HCT116 (cell line): Measurements from ENCODE around the gene SMARCB1. TPM values are rescaled to one million over a fixed set of nuclear protein-coding genes. Genes with fewer than 3 reads are reported as not detected.

ENCODE experiments used
- ATAC-seq: fragments of 200-7000 bp; cut with Tn5 transposase; 2 replicates; pipeline ENCODE4 v1.9.1; 2020; ENCODE audit warnings: mild to moderate bottlenecking, moderate library complexity
- BruUV-seq: library from RNA; stranded (reverse); fragments of 400-500 nt; replicated peaks from 2 replicates; lab custom pipeline; 2021; lab: Mats Ljungman, UMichigan
- CTCF ChIA-PET: fragments of 300-600 bp; sonication (Branson Sonifier 250); formaldehyde crosslinking; loops from one replicate; lab custom pipeline; 2021; ENCODE audit warnings: antibody characterized with exemption; lab: Charles Lee
- POLR2A ChIA-PET: fragments of 300-600, 350-600 bp; sonication (Branson Sonifier 250); formaldehyde crosslinking; loops from one replicate; lab custom pipeline; 2021; ENCODE audit warnings: antibody characterized with exemption; lab: Charles Lee
- RAD21 ChIA-PET, 2 experiments: fragments of 300-600 bp; sonication (Branson Sonifier 250); formaldehyde crosslinking; loops; one replicate each; lab custom pipeline; 2023; ENCODE audit warnings: low total read pairs in 2 of 2; ENCODE audit not compliant: uncharacterized antibody in 2 of 2, unreplicated experiment in 2 of 2, low non-redundant PET in 1 of 2; lab: Charles Lee
- DNase-seq: peaks from one replicate; pipeline ENCODE4 v3.0.0-alpha.2; 2010; ENCODE audit warnings: low read depth, low spot score
- H2AFZ ChIP-seq: fragments of 200-600 bp; shearing (Covaris generic), sonication (generic); 2 replicates; pipeline ENCODE4 v1.6.1; 2017; ENCODE audit warnings: low read depth, mixed run types, mixed read lengths, antibody characterized with exemption, low read length; ENCODE audit not compliant: poor library complexity, severe bottlenecking
- H3K27ac ChIP-seq: 2 replicates; pipeline ENCODE4 v1.5.1; 2012; ENCODE audit warnings: low read depth, low read length
- H3K27me3 ChIP-seq: fragments of 200-600 bp; sonication (generic); 2 replicates; pipeline ENCODE4 v1.6.1; 2016; ENCODE audit warnings: mixed run types, low read length, mixed read lengths; ENCODE audit not compliant: insufficient read depth
- H3K36me3 ChIP-seq, 2 experiments: fragments of 200-500 bp in 1 of 2; fragments of 200-600 bp in 1 of 2; sonication (Bioruptor generic) in 1 of 2; sonication (generic) in 1 of 2; 2 replicates each; pipeline versions ENCODE4 v1.5.1 to v1.6.1; 2014 to 2016; ENCODE audit warnings: low read length in 2 of 2, inconsistent platforms in 1 of 2, mixed read lengths in 1 of 2, mixed run types in 1 of 2; ENCODE audit not compliant: insufficient read depth in 2 of 2, control insufficient read depth in 1 of 2
- H3K4me1 ChIP-seq, 2 experiments: fragments of 200-600 bp in 1 of 2; sonication (generic) in 1 of 2; 2 replicates each; pipeline versions ENCODE4 v1.5.1 to v1.6.1; 2012 to 2017; ENCODE audit warnings: low read length in 2 of 2, inconsistent platforms in 1 of 2, mild to moderate bottlenecking in 1 of 2, mixed read lengths in 1 of 2, mixed run types in 1 of 2, moderate library complexity in 1 of 2; ENCODE audit not compliant: insufficient read depth in 2 of 2, control insufficient read depth in 1 of 2
- H3K4me2 ChIP-seq: fragments of 200-600 bp; sonication (generic); 2 replicates; pipeline ENCODE4 v1.6.1; 2017; ENCODE audit warnings: mixed run types, low read length, mixed read lengths
- H3K4me3 ChIP-seq, 2 experiments: fragments of 200-600 bp in 1 of 2; sonication (generic) in 1 of 2; replicated peaks in 1 of 2; 2 replicates each; pipeline ENCODE4 v1.5.1; 2011 to 2016; ENCODE audit warnings: low read length in 2 of 2, control low read depth in 1 of 2, low read depth in 1 of 2, mild to moderate bottlenecking in 1 of 2, mixed read lengths in 1 of 2, mixed run types in 1 of 2
- H3K79me2 ChIP-seq: fragments of 200-600 bp; sonication (generic); 2 replicates; pipeline ENCODE4 v1.6.1; 2017; ENCODE audit warnings: mild to moderate bottlenecking, mixed run types, low read length, moderate library complexity, mixed read lengths; ENCODE audit not compliant: insufficient read depth
- H3K9ac ChIP-seq: fragments of 200-600 bp; sonication (generic); 2 replicates; pipeline ENCODE4 v1.6.1; 2016; ENCODE audit warnings: low read length, mixed read lengths
- H3K9me2 ChIP-seq: fragments of 200-600 bp; sonication (generic), shearing (Covaris generic); 2 replicates; pipeline ENCODE4 v1.6.1; 2017; ENCODE audit warnings: mixed run types, mild to moderate bottlenecking, moderate library complexity; ENCODE audit not compliant: insufficient read depth
- H3K9me3 ChIP-seq, 2 experiments: fragments of 200-500 bp in 1 of 2; fragments of 200-600 bp in 1 of 2; sonication (Bioruptor generic) in 1 of 2; sonication (generic) in 1 of 2; 2 replicates each; pipeline ENCODE4 v1.6.1; 2014 to 2017; ENCODE audit warnings: low read length in 2 of 2, mixed read lengths in 2 of 2, inconsistent platforms in 1 of 2, low read depth in 1 of 2, mild to moderate bottlenecking in 1 of 2, mixed run types in 1 of 2, moderate library complexity in 1 of 2; ENCODE audit not compliant: control insufficient read depth in 1 of 2, insufficient read depth in 1 of 2
- H4K20me1 ChIP-seq: fragments of 200-600 bp; sonication (generic), shearing (Covaris generic); 2 replicates; pipeline ENCODE4 v1.6.1; 2017; ENCODE audit warnings: mixed run types, mild to moderate bottlenecking, moderate library complexity; ENCODE audit not compliant: insufficient read depth
- EGR1 ChIP-seq: IDR thresholded peaks from 2 replicates; pipeline ENCODE4 v1.6.1; 2012; ENCODE audit warnings: low read depth
- ELF1 ChIP-seq: IDR thresholded peaks from 2 replicates; pipeline ENCODE4 v1.6.1; 2012; ENCODE audit warnings: low read depth, borderline replicate concordance
- EZH2 ChIP-seq: fragments of 200-600 bp; sonication (generic); IDR thresholded peaks from 2 replicates; pipeline ENCODE4 v1.6.1; 2017; ENCODE audit warnings: antibody characterized with exemption, mixed run types
- FOSL1 ChIP-seq: IDR thresholded peaks from 2 replicates; pipeline ENCODE4 v1.6.1; 2012; ENCODE audit warnings: low read depth
- POLR2AphosphoS5 ChIP-seq: IDR thresholded peaks from 2 replicates; pipeline ENCODE4 v1.6.1; 2011; ENCODE audit warnings: mild to moderate bottlenecking, low read depth, low read length, moderate library complexity
- RAD21 ChIP-seq: IDR thresholded peaks from 2 replicates; pipeline ENCODE4 v1.6.1; 2012; ENCODE audit warnings: low read depth, mild to moderate bottlenecking
- SP1 ChIP-seq: IDR thresholded peaks from 2 replicates; pipeline ENCODE4 v1.6.1; 2012; ENCODE audit warnings: low read depth
- SRF ChIP-seq: IDR thresholded peaks from 2 replicates; pipeline ENCODE4 v1.6.1; 2012; ENCODE audit warnings: low read depth
- ZNF274 ChIP-seq: fragments of 200-500 bp; sonication (Bioruptor generic); IDR thresholded peaks from 2 replicates; pipeline ENCODE4 v1.6.1; 2014; ENCODE audit warnings: mild to moderate bottlenecking, low read depth, low read length, inconsistent platforms
- intact Hi-C: fragments of 100-400 bp; cut with micrococcal nuclease; formaldehyde crosslinking; loops from 2 replicates; pipeline ENCODE4 v1.10.0; 2022
- total RNA-seq: library from RNA; stranded (reverse); gene quantifications from one replicate; pipeline ENCODE4 v1.2.1, GENCODE V29; 2021; ENCODE audit not compliant: unreplicated experiment
- TF ChIP-seq, protein P1 (sequence below): IDR thresholded peaks from 2 replicates; pipeline ENCODE4 v1.6.1; 2011; ENCODE audit warnings: mild to moderate bottlenecking, low read length, moderate library complexity; ENCODE audit not compliant: insufficient replicate concordance; ENCODE audit errors: extremely low read depth
- TF ChIP-seq, protein P2 (sequence below), 3 experiments: fragments of 200-600 bp in 1 of 3; sonication (generic) in 1 of 3; IDR thresholded peaks in 2 of 3; conservative IDR thresholded peaks in 1 of 3; 2 replicates each; pipeline ENCODE4 v1.5.1; 2012 to 2017; ENCODE audit warnings: low read depth in 2 of 3, low read length in 2 of 3, antibody characterized with exemption in 1 of 3, borderline replicate concordance in 1 of 3, control low read depth in 1 of 3, mild to moderate bottlenecking in 1 of 3, mixed read lengths in 1 of 3, mixed run types in 1 of 3, moderate library complexity in 1 of 3; ENCODE audit not compliant: insufficient read depth in 1 of 3
- TF ChIP-seq, protein P3 (sequence below): IDR thresholded peaks from 2 replicates; pipeline ENCODE4 v1.6.1; 2012; ENCODE audit warnings: low read depth
- TF ChIP-seq, protein P4 (sequence below): IDR thresholded peaks from 2 replicates; pipeline ENCODE4 v1.6.1; 2012

Gene SMARCB1
- total RNA-seq, 1 experiment from 2014 or later, result 101 TPM

DNA sequence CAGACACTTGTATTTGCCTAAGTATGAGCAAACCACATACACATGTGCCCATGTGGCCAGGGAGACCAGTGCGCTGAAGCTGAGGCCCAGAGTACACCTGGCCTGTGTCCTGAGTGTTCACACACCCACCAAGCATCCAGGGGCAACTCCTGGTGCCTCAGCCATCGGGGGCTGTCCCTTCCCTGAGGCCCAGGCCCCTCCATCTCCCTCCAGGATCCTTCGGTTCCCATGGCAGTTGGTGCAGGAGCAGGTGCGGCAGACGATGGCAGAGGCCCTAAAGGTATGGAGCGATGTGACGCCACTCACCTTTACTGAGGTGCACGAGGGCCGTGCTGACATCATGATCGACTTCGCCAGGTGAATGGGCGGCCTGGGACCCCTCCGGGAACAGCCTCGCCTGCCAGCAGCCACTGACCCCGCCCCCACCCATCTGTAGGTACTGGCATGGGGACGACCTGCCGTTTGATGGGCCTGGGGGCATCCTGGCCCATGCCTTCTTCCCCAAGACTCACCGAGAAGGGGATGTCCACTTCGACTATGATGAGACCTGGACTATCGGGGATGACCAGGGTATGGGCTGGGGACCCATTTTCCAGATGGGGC, 6.5 kb upstream of the SMARCB1 start:
- no peak overlapping the region for H2AFZ ChIP-seq
- intact Hi-C loops, result no loop called here
- H3K4me3 ChIP-seq, result no peak overlapping the region
- H3K9me3 ChIP-seq, result no peaks in the 10 kb centered on the region
- no peak for DNase-seq
- no peak overlapping the region for H3K27ac ChIP-seq
- RAD21 ChIA-PET, result no interaction called here
- H3K9ac ChIP-seq, result no peak overlapping the region
- no peaks in the 10 kb centered on the region for H3K36me3 ChIP-seq
- CTCF ChIA-PET, result no interaction called here
- TF ChIP-seq, protein P1, sequence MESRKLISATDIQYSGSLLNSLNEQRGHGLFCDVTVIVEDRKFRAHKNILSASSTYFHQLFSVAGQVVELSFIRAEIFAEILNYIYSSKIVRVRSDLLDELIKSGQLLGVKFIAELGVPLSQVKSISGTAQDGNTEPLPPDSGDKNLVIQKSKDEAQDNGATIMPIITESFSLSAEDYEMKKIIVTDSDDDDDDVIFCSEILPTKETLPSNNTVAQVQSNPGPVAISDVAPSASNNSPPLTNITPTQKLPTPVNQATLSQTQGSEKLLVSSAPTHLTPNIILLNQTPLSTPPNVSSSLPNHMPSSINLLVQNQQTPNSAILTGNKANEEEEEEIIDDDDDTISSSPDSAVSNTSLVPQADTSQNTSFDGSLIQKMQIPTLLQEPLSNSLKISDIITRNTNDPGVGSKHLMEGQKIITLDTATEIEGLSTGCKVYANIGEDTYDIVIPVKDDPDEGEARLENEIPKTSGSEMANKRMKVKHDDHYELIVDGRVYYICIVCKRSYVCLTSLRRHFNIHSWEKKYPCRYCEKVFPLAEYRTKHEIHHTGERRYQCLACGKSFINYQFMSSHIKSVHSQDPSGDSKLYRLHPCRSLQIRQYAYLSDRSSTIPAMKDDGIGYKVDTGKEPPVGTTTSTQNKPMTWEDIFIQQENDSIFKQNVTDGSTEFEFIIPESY, result no peak
- TF ChIP-seq, protein P2, sequence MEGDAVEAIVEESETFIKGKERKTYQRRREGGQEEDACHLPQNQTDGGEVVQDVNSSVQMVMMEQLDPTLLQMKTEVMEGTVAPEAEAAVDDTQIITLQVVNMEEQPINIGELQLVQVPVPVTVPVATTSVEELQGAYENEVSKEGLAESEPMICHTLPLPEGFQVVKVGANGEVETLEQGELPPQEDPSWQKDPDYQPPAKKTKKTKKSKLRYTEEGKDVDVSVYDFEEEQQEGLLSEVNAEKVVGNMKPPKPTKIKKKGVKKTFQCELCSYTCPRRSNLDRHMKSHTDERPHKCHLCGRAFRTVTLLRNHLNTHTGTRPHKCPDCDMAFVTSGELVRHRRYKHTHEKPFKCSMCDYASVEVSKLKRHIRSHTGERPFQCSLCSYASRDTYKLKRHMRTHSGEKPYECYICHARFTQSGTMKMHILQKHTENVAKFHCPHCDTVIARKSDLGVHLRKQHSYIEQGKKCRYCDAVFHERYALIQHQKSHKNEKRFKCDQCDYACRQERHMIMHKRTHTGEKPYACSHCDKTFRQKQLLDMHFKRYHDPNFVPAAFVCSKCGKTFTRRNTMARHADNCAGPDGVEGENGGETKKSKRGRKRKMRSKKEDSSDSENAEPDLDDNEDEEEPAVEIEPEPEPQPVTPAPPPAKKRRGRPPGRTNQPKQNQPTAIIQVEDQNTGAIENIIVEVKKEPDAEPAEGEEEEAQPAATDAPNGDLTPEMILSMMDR (IDR thresholded peaks at IDR 0.05 in 2 of 3, conservative IDR thresholded peaks at IDR 0.05 in 1 of 3; ENCODE audit: borderline replicate concordance in 1 of 3, insufficient read depth in 1 of 3, low read depth in 2 of 3, low read length in 2 of 3), result no peak
- TF ChIP-seq RAD21, result no peak
- TF ChIP-seq EZH2, result no peak
- TF ChIP-seq ZNF274, result no peak
- TF ChIP-seq SP1, result no peak
- TF ChIP-seq SRF, result no peak
- TF ChIP-seq, protein P3, sequence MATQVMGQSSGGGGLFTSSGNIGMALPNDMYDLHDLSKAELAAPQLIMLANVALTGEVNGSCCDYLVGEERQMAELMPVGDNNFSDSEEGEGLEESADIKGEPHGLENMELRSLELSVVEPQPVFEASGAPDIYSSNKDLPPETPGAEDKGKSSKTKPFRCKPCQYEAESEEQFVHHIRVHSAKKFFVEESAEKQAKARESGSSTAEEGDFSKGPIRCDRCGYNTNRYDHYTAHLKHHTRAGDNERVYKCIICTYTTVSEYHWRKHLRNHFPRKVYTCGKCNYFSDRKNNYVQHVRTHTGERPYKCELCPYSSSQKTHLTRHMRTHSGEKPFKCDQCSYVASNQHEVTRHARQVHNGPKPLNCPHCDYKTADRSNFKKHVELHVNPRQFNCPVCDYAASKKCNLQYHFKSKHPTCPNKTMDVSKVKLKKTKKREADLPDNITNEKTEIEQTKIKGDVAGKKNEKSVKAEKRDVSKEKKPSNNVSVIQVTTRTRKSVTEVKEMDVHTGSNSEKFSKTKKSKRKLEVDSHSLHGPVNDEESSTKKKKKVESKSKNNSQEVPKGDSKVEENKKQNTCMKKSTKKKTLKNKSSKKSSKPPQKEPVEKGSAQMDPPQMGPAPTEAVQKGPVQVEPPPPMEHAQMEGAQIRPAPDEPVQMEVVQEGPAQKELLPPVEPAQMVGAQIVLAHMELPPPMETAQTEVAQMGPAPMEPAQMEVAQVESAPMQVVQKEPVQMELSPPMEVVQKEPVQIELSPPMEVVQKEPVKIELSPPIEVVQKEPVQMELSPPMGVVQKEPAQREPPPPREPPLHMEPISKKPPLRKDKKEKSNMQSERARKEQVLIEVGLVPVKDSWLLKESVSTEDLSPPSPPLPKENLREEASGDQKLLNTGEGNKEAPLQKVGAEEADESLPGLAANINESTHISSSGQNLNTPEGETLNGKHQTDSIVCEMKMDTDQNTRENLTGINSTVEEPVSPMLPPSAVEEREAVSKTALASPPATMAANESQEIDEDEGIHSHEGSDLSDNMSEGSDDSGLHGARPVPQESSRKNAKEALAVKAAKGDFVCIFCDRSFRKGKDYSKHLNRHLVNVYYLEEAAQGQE, result no peak
- TF ChIP-seq, protein P4, sequence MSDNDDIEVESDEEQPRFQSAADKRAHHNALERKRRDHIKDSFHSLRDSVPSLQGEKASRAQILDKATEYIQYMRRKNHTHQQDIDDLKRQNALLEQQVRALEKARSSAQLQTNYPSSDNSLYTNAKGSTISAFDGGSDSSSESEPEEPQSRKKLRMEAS, result no peak
- TF ChIP-seq POLR2AphosphoS5, result no peak
- no peak for TF ChIP-seq EGR1
- TF ChIP-seq ELF1, result no peak
- no peak for TF ChIP-seq FOSL1
- H3K4me2 ChIP-seq, result no peak overlapping the region
- H3K79me2 ChIP-seq, result no peaks in the 10 kb centered on the region
- H4K20me1 ChIP-seq, result no peaks in the 10 kb centered on the region
- H3K9me2 ChIP-seq, result no peaks in the 10 kb centered on the region
- BruUV-seq, result no TSS peak
- no peaks in the 10 kb centered on the region for H3K27me3 ChIP-seq
- POLR2A ChIA-PET, result no interaction called here
- H3K4me1 ChIP-seq, result peaks cover 17 to 32% of the 10 kb centered on the region in 2 experiments
- no peak for ATAC-seq
